Measurements from ENCODE around the gene SIM2.

DNA sequence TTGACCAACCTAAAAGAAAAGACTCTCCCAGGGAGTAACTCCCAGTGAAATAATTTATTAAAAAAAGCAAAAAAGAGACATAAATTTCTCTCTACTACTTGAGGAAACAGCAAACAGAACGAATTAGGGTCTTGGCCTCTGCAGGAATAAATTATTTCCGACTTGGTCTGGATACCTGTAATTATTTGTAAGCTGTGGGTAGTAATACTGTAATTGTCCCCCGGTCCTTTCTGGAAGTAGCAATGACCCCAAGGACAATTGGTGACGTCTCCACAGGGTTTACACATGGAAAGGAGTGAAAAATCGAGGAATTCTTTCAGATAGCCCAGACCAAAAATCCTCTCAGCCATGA lies 3.7 kb upstream of the SIM2 start:
- TF ChIP-seq, protein P1, sequence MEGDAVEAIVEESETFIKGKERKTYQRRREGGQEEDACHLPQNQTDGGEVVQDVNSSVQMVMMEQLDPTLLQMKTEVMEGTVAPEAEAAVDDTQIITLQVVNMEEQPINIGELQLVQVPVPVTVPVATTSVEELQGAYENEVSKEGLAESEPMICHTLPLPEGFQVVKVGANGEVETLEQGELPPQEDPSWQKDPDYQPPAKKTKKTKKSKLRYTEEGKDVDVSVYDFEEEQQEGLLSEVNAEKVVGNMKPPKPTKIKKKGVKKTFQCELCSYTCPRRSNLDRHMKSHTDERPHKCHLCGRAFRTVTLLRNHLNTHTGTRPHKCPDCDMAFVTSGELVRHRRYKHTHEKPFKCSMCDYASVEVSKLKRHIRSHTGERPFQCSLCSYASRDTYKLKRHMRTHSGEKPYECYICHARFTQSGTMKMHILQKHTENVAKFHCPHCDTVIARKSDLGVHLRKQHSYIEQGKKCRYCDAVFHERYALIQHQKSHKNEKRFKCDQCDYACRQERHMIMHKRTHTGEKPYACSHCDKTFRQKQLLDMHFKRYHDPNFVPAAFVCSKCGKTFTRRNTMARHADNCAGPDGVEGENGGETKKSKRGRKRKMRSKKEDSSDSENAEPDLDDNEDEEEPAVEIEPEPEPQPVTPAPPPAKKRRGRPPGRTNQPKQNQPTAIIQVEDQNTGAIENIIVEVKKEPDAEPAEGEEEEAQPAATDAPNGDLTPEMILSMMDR (conservative IDR thresholded peaks at IDR 0.05; ENCODE audit: low read length) = no peak
- TF ChIP-seq EZH2phosphoT487 (IDR thresholded peaks at IDR 0.05; ENCODE audit: borderline replicate concordance, low read depth, low read length) = no peak

All from OCI-LY7 (cell line).